ENCODE measurements around the gene ARHGAP25. TPM values are rescaled to one million over a fixed set of nuclear protein-coding genes. Genes with fewer than 3 reads are reported as not detected.

Gene ARHGAP25
- total and polyA plus RNA-seq, 2 of the 4 experiments (the other 2 are of a cell fraction) = 0.29 to 0.36 TPM

GRCh38 chr2:68827666-68828065, 93.1 kb downstream of the ARHGAP25 start:
- H3K27me3 ChIP-seq (ENCODE audit: control insufficient read depth, insufficient read depth, low read length) = no peaks in the 10 kb centered on the region
- ChIA-PET CTCF (no interaction called here), POLR2A (ENCODE audit: unreplicated experiment) (no interaction called here)
- no TSS peak for BruUV-seq (replicated peaks)
- H3K56ac ChIP-seq (ENCODE audit: extremely low read depth, insufficient read depth, low read length) = no peak overlapping the region
- peak overlapping the region; percentile 96 for H3K14ac ChIP-seq (replicated peaks; ENCODE audit: low read depth, low read length)
- no peak for TF ChIP-seq NFE2L2 (IDR thresholded peaks at IDR 0.05; ENCODE audit: low read depth, low read length)
- no peak for TF ChIP-seq RFX5 (IDR thresholded peaks at IDR 0.05; ENCODE audit: low read depth, low read length)
- no peak for TF ChIP-seq USF2 (IDR thresholded peaks at IDR 0.05; ENCODE audit: low read depth, low read length)
- TF ChIP-seq MAZ (IDR thresholded peaks at IDR 0.05; ENCODE audit: borderline replicate concordance, low read depth, low read length) = no peak
- TF ChIP-seq RAD21 (IDR thresholded peaks at IDR 0.05; ENCODE audit: low read length) = no peak
- TF ChIP-seq MXI1 (IDR thresholded peaks at IDR 0.05; ENCODE audit: borderline replicate concordance, low read depth, low read length) = no peak
- no peak for TF ChIP-seq SMC3 (IDR thresholded peaks at IDR 0.05; ENCODE audit: low read depth, low read length)
- no peak for TF ChIP-seq CEBPB (IDR thresholded peaks at IDR 0.05; ENCODE audit: low read depth, low read length)
- TF ChIP-seq FOS (IDR thresholded peaks at IDR 0.05; ENCODE audit: low read depth, low read length) = no peak
- no peak for TF ChIP-seq CHD1 (IDR thresholded peaks at IDR 0.05; ENCODE audit: low read depth, low read length)
- no peak for TF ChIP-seq CTCF (conservative IDR thresholded peaks at IDR 0.05; ENCODE audit: low read depth, low read length)
- TF ChIP-seq BHLHE40 (IDR thresholded peaks at IDR 0.05; ENCODE audit: low read depth, low read length) = no peak
- TF ChIP-seq MAFK (IDR thresholded peaks at IDR 0.05; ENCODE audit: low read depth, low read length) = no peak
- TF ChIP-seq POLR2A (IDR thresholded peaks at IDR 0.05; ENCODE audit: low read depth, low read length) = no peak
- peak overlapping the region; percentile 93; the same call in 2 of the 3 replicates for H2BK15ac ChIP-seq (ENCODE audit: low read depth, low read length)
- in situ Hi-C loops (cut with MboI; ENCODE audit: low sequenced_read_pairs) = no loop called here
- H3K4me1 ChIP-seq (ENCODE audit: control insufficient read depth, insufficient read depth, low read length) = peaks cover 35% of the 10 kb centered on the region
- H3K4me2 ChIP-seq (ENCODE audit: low read depth, low read length) = no peak overlapping the region
- dilution Hi-C loops (cut with HindIII; ENCODE audit: low sequenced_read_pairs, unreplicated experiment) = no loop called here
- H3K36me3 ChIP-seq (ENCODE audit: control insufficient read depth, insufficient read depth, low read length) = no peaks in the 10 kb centered on the region
- peak overlapping the region; percentile 91 for H3K4ac ChIP-seq (ENCODE audit: low read depth, low read length)
- peak overlapping the region; percentile 98 for H2BK20ac ChIP-seq (ENCODE audit: low read depth, low read length)
- H2AK9ac ChIP-seq (replicated peaks; ENCODE audit: low read depth, low read length, poor library complexity) = no peak overlapping the region
- H4K91ac ChIP-seq (ENCODE audit: insufficient read depth, low read depth, low read length) = peak overlapping the region; percentile 81
- DNase-seq (peak; percentile 41), ATAC-seq (ENCODE audit: low read depth) (no peak)
- WGBS, 2 experiments (ENCODE audit: extremely low coverage in 2 of 2, insufficient read length in 1 of 2) = no CpG with 5 or more reads among the region's 4 CpGs
- peak overlapping the region; percentile 76 for H2AFZ ChIP-seq (replicated peaks; ENCODE audit: low read length, poor library complexity)
- H3K79me1 ChIP-seq (ENCODE audit: low read depth in 1 of 2, low read length in 2 of 2) = peaks cover 0 to 6% of the 10 kb centered on the region in 2 experiments; a peak in 1 of 4 replicates
- H3K18ac ChIP-seq (ENCODE audit: low read depth, low read length) = peak overlapping the region; percentile 58
- peak overlapping the region; percentile 97 for H2BK120ac ChIP-seq (ENCODE audit: low read depth, low read length)
- H3K9me3 ChIP-seq (ENCODE audit: control insufficient read depth, insufficient read depth, low read length) = no peaks in the 10 kb centered on the region
- peaks cover 30% of the 10 kb centered on the region for H3K9me1 ChIP-seq (ENCODE audit: insufficient read depth, low read length)
- peak overlapping the region; percentile 88 for H3K23ac ChIP-seq (ENCODE audit: low read depth, low read length)
- H2AK5ac ChIP-seq (ENCODE audit: low read depth, low read length) = peak overlapping the region; percentile 92
- peak overlapping the region; percentile 52 for H4K5ac ChIP-seq (ENCODE audit: low read depth, low read length)
- peak overlapping the region; percentile 47 to 77; a peak in 3 of 4 replicates for H4K8ac ChIP-seq (ENCODE audit: low read depth in 2 of 2, low read length in 2 of 2)
- H3K4me3 ChIP-seq (ENCODE audit: insufficient read depth, low read depth, low read length) = no peak overlapping the region
- H3K9ac ChIP-seq (ENCODE audit: low read depth, low read length) = no peak overlapping the region
- peak overlapping the region; percentile 76 for H2BK5ac ChIP-seq (ENCODE audit: low read depth, low read length, poor library complexity, severe bottlenecking)
- intact Hi-C loops (cut with micrococcal nuclease) = no loop called here
- no peaks in the 10 kb centered on the region for H4K20me1 ChIP-seq (ENCODE audit: insufficient read depth, low read length)
- H3K27ac ChIP-seq (ENCODE audit: insufficient read depth, low read length) = no peak overlapping the region
